GM23338 (cell line): ENCODE measurements around the gene ZNF491. TPM values are rescaled to one million over a fixed set of nuclear protein-coding genes. Genes with fewer than 3 reads are reported as not detected.

Experiments
- CREB1 ChIP-seq: fragments of 250-450 bp; sonication (Bioruptor Pico); IDR thresholded peaks from 2 replicates; pipeline ENCODE4 v1.5.0; 2020; ENCODE audit warnings: low read depth, mild to moderate bottlenecking, moderate library complexity
- EZH2 ChIP-seq: fragments of 200-600 bp; sonication (generic); IDR thresholded peaks from one replicate; pipeline ENCODE4 v1.8.0; 2017; ENCODE audit warnings: antibody characterized with exemption, mild to moderate bottlenecking, low read depth; ENCODE audit not compliant: unreplicated experiment
- EZH2phosphoT487 ChIP-seq: fragments of 200-600 bp; sonication (generic); IDR thresholded peaks from one replicate; pipeline ENCODE4 v1.8.1; 2018; ENCODE audit warnings: antibody characterized with exemption; ENCODE audit not compliant: unreplicated experiment
- JUNB ChIP-seq: IDR thresholded peaks from one replicate; pipeline ENCODE4 v1.6.1; 2016; ENCODE audit warnings: antibody characterized with exemption; ENCODE audit not compliant: unreplicated experiment
- ZNF114 ChIP-seq: fragments of 250-450 bp; sonication (Bioruptor Pico); IDR thresholded peaks from 2 replicates; pipeline ENCODE4 v1.5.0; 2020; ENCODE audit warnings: mild to moderate bottlenecking, moderate library complexity
- ZNF331 ChIP-seq: fragments of 250-450 bp; sonication (Bioruptor Pico); IDR thresholded peaks from 2 replicates; pipeline ENCODE4 v1.5.0; 2020; ENCODE audit warnings: low read depth, mild to moderate bottlenecking, moderate library complexity
- polyA plus RNA-seq: library from polyadenylated mRNA; unstranded; fragments of >200 nt; fragmentation: Nextera tagmentation; extraction: Ambion mirVana; gene quantifications from 2 replicates; pipeline ENCODE4 v1.2.1, GENCODE V29; 2016
- total RNA-seq: library from RNA; depleted of rRNA; stranded (reverse); fragments of >200 nt; shearing (Covaris generic); gene quantifications from 2 replicates; pipeline ENCODE4 v1.2.3, GENCODE V29; 2014
- TF ChIP-seq, protein P1 (sequence below): fragments of 250-450 bp; sonication (Bioruptor Pico); IDR thresholded peaks from 2 replicates; pipeline ENCODE4 v1.5.0; 2020; ENCODE audit warnings: mild to moderate bottlenecking, moderate library complexity
- TF ChIP-seq, protein P2 (sequence below): IDR thresholded peaks from 2 replicates; pipeline ENCODE4 v1.6.1; 2016; ENCODE audit warnings: antibody characterized with exemption
- TF ChIP-seq, protein P3 (sequence below), 2 experiments: fragments of 200-600 bp in 1 of 2; sonication (generic) in 1 of 2; conservative IDR thresholded peaks; 2 replicates each; pipeline versions ENCODE4 v1.5.1 to v1.6.1; 2016 to 2017; ENCODE audit warnings: antibody characterized with exemption in 2 of 2, low read depth in 2 of 2, mild to moderate bottlenecking in 2 of 2, moderate library complexity in 1 of 2
- TF ChIP-seq, protein P4 (sequence below): IDR thresholded peaks from one replicate; pipeline ENCODE4 v1.6.1; 2018; ENCODE audit warnings: antibody characterized with exemption; ENCODE audit not compliant: unreplicated experiment

ZNF491 gene
- total and polyA plus RNA-seq, 2 experiments from 2014 or later, result 0.32 to 1.3 TPM

DNA sequence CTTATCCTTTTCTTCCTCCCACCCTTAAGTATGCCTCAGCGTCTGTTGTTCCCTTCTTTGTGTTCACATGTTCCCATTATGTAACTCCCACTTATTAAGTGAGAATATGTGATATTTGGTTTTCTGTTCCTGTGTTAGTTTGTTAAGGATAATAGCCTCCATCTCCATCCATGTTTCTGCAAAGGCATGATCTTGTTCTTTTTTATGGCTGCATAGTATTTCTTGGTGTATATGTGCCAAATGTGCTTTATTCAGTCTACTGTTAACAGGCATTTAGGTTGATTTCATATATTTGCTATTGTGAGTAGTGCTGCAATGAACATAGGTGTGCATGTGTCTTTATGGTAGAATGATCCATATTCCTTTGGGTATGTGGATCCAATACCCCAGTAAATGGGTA is 34.7 kb upstream of the ZNF491 start (continued):
- TF ChIP-seq, protein P1, sequence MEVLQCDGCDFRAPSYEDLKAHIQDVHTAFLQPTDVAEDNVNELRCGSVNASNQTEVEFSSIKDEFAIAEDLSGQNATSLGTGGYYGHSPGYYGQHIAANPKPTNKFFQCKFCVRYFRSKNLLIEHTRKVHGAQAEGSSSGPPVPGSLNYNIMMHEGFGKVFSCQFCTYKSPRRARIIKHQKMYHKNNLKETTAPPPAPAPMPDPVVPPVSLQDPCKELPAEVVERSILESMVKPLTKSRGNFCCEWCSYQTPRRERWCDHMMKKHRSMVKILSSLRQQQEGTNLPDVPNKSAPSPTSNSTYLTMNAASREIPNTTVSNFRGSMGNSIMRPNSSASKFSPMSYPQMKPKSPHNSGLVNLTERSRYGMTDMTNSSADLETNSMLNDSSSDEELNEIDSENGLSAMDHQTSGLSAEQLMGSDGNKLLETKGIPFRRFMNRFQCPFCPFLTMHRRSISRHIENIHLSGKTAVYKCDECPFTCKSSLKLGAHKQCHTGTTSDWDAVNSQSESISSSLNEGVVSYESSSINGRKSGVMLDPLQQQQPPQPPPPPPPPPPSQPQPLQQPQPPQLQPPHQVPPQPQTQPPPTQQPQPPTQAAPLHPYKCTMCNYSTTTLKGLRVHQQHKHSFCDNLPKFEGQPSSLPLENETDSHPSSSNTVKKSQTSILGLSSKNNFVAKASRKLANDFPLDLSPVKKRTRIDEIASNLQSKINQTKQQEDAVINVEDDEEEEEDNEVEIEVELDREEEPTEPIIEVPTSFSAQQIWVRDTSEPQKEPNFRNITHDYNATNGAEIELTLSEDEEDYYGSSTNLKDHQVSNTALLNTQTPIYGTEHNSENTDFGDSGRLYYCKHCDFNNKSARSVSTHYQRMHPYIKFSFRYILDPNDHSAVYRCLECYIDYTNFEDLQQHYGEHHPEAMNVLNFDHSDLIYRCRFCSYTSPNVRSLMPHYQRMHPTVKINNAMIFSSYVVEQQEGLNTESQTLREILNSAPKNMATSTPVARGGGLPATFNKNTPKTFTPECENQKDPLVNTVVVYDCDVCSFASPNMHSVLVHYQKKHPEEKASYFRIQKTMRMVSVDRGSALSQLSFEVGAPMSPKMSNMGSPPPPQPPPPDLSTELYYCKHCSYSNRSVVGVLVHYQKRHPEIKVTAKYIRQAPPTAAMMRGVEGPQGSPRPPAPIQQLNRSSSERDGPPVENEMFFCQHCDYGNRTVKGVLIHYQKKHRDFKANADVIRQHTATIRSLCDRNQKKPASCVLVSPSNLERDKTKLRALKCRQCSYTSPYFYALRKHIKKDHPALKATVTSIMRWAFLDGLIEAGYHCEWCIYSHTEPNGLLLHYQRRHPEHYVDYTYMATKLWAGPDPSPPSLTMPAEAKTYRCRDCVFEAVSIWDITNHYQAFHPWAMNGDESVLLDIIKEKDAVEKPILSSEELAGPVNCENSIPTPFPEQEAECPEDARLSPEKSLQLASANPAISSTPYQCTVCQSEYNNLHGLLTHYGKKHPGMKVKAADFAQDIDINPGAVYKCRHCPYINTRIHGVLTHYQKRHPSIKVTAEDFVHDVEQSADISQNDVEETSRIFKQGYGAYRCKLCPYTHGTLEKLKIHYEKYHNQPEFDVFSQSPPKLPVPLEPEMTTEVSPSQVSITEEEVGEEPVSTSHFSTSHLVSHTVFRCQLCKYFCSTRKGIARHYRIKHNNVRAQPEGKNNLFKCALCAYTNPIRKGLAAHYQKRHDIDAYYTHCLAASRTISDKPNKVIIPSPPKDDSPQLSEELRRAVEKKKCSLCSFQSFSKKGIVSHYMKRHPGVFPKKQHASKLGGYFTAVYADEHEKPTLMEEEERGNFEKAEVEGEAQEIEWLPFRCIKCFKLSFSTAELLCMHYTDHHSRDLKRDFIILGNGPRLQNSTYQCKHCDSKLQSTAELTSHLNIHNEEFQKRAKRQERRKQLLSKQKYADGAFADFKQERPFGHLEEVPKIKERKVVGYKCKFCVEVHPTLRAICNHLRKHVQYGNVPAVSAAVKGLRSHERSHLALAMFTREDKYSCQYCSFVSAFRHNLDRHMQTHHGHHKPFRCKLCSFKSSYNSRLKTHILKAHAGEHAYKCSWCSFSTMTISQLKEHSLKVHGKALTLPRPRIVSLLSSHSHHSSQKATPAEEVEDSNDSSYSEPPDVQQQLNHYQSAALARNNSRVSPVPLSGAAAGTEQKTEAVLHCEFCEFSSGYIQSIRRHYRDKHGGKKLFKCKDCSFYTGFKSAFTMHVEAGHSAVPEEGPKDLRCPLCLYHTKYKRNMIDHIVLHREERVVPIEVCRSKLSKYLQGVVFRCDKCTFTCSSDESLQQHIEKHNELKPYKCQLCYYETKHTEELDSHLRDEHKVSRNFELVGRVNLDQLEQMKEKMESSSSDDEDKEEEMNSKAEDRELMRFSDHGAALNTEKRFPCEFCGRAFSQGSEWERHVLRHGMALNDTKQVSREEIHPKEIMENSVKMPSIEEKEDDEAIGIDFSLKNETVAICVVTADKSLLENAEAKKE (CRISPR knock-in tag), result no peak
- TF ChIP-seq, protein P2, sequence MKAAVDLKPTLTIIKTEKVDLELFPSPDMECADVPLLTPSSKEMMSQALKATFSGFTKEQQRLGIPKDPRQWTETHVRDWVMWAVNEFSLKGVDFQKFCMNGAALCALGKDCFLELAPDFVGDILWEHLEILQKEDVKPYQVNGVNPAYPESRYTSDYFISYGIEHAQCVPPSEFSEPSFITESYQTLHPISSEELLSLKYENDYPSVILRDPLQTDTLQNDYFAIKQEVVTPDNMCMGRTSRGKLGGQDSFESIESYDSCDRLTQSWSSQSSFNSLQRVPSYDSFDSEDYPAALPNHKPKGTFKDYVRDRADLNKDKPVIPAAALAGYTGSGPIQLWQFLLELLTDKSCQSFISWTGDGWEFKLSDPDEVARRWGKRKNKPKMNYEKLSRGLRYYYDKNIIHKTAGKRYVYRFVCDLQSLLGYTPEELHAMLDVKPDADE, result no peak
- TF ChIP-seq ZNF331 (CRISPR knock-in tag) (no peak), EZH2phosphoT487 (no peak), EZH2 (no peak), JUNB (no peak), ZNF114 (CRISPR knock-in tag) (no peak), CREB1 (no peak)
- TF ChIP-seq, protein P3, sequence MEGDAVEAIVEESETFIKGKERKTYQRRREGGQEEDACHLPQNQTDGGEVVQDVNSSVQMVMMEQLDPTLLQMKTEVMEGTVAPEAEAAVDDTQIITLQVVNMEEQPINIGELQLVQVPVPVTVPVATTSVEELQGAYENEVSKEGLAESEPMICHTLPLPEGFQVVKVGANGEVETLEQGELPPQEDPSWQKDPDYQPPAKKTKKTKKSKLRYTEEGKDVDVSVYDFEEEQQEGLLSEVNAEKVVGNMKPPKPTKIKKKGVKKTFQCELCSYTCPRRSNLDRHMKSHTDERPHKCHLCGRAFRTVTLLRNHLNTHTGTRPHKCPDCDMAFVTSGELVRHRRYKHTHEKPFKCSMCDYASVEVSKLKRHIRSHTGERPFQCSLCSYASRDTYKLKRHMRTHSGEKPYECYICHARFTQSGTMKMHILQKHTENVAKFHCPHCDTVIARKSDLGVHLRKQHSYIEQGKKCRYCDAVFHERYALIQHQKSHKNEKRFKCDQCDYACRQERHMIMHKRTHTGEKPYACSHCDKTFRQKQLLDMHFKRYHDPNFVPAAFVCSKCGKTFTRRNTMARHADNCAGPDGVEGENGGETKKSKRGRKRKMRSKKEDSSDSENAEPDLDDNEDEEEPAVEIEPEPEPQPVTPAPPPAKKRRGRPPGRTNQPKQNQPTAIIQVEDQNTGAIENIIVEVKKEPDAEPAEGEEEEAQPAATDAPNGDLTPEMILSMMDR (conservative IDR thresholded peaks at IDR 0.05; ENCODE audit: low read depth in 2 of 2), result no peak
- TF ChIP-seq, protein P4, sequence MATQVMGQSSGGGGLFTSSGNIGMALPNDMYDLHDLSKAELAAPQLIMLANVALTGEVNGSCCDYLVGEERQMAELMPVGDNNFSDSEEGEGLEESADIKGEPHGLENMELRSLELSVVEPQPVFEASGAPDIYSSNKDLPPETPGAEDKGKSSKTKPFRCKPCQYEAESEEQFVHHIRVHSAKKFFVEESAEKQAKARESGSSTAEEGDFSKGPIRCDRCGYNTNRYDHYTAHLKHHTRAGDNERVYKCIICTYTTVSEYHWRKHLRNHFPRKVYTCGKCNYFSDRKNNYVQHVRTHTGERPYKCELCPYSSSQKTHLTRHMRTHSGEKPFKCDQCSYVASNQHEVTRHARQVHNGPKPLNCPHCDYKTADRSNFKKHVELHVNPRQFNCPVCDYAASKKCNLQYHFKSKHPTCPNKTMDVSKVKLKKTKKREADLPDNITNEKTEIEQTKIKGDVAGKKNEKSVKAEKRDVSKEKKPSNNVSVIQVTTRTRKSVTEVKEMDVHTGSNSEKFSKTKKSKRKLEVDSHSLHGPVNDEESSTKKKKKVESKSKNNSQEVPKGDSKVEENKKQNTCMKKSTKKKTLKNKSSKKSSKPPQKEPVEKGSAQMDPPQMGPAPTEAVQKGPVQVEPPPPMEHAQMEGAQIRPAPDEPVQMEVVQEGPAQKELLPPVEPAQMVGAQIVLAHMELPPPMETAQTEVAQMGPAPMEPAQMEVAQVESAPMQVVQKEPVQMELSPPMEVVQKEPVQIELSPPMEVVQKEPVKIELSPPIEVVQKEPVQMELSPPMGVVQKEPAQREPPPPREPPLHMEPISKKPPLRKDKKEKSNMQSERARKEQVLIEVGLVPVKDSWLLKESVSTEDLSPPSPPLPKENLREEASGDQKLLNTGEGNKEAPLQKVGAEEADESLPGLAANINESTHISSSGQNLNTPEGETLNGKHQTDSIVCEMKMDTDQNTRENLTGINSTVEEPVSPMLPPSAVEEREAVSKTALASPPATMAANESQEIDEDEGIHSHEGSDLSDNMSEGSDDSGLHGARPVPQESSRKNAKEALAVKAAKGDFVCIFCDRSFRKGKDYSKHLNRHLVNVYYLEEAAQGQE, result no peak
